ENCODE data around the gene TBX3. TPM values are rescaled to one million over a fixed set of nuclear protein-coding genes. Genes with fewer than 3 reads are reported as not detected.
A peak's percentile ranks its signal among the peaks of the same experiment; 100 is the strongest.

Gene TBX3
- total RNA-seq, 3 donors from 2014 or later, result 21.3 to 115 (median 78.3) TPM

DNA sequence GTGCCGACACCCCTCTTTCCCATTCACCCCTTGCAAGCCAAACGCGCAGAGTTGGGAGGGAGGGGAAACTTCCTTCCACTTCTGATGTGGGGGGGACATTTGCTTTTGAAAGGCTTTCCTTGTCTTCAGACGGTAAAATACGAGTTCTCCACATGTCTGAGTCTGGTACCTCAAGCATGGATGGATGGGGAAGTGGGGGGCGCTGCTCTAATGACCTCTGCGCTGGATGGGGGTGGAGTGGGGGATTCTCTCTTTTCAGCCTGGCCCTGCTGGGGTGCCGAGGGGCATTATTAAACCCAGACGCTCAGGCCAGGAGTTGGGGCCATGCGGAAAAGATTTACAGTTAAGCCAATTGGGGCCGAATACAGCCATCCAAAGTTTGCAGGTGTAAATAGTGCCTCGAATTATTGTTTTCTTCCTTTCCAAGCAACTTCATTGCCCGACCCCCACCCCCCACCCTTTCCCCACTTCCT, 9.1 kb upstream of the TBX3 start:
- no peak for DNase-seq (ENCODE audit: low spot score in 2 of 2)
- intact Hi-C loops (cut with DNase I; ENCODE audit: low total_unique reads), result no loop called here
- H3K27ac ChIP-seq, result peak overlapping the region; percentile 87 to 94
- H3K4me1 ChIP-seq, result no peaks in the 10 kb centered on the region
- H3K9me3 ChIP-seq, result no peaks in the 10 kb centered on the region
- no peaks in the 10 kb centered on the region for H3K36me3 ChIP-seq
- peak overlapping the region; percentile 33 to 80 (median 49) for H3K4me3 ChIP-seq
- TF ChIP-seq POLR2A (IDR thresholded peaks at IDR 0.05), result no peak
- no peak for TF ChIP-seq CTCF (IDR thresholded peaks at IDR 0.05)
- TF ChIP-seq POLR2AphosphoS5 (IDR thresholded peaks at IDR 0.05), result no peak
- H3K27me3 ChIP-seq, result peaks cover 0 to 9% of the 10 kb centered on the region in 2 donors

- DNase-seq (ENCODE audit: low spot score in 2 of 2), result no peak
- H3K9me3 ChIP-seq, result no peaks in the 10 kb centered on the region
- intact Hi-C loops (cut with DNase I; ENCODE audit: low total_unique reads), result no loop called here
- H3K36me3 ChIP-seq, result no peaks in the 10 kb centered on the region
- H3K4me1 ChIP-seq, result no peaks in the 10 kb centered on the region
- TF ChIP-seq CTCF (IDR thresholded peaks at IDR 0.05), result peak in 1 of 3 donors; percentile 13
- no peak for TF ChIP-seq POLR2A (IDR thresholded peaks at IDR 0.05)
- TF ChIP-seq POLR2AphosphoS5 (IDR thresholded peaks at IDR 0.05), result peak in 1 of 3 donors; percentile 20
- H3K27ac ChIP-seq, result peak overlapping the region; percentile 87 to 94
- peaks cover 0 to 6% of the 10 kb centered on the region in 2 donors for H3K27me3 ChIP-seq
- peak overlapping the region; percentile 33 to 80 (median 49) for H3K4me3 ChIP-seq
Observed at GRCh38 chr12:114692186-114693058, 8.4 kb upstream of the TBX3 start.

GRCh38 chr12:114691763-114692185, 7.8 kb upstream of the TBX3 start:
- no peak for TF ChIP-seq CTCF (IDR thresholded peaks at IDR 0.05)
- TF ChIP-seq POLR2A (IDR thresholded peaks at IDR 0.05), result no peak
- TF ChIP-seq POLR2AphosphoS5 (IDR thresholded peaks at IDR 0.05), result no peak
- no peaks in the 10 kb centered on the region for H3K36me3 ChIP-seq
- intact Hi-C loops (cut with DNase I; ENCODE audit: low total_unique reads), result no loop called here
- H3K4me1 ChIP-seq, result no peaks in the 10 kb centered on the region
- no peaks in the 10 kb centered on the region for H3K9me3 ChIP-seq
- H3K27ac ChIP-seq, result peak overlapping the region; percentile 87 to 94
- H3K4me3 ChIP-seq, result peak overlapping the region in 2 of 3 donors; percentile 49 to 80
- DNase-seq (ENCODE audit: low spot score in 2 of 2), result no peak
- peaks cover 0 to 11% of the 10 kb centered on the region in 2 donors for H3K27me3 ChIP-seq

DNA sequence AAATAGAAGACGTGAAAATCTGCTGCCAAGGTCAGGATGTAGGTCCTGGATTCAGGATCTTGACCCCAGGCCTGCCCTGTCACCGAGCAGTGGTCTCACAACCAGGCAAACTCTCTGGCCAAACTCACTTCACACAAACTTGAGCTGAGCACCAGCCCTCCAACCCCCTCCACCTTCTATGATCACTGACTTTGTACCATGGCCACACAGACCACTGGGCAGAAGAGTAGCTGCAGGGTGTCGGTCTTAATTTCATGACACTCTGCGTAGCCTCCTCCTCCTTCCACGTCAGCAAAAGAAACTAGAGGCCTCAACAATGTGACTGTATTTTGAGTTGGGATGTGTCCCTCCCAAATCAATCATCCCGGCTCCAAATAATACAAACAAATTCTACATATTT, 7.2 kb upstream of the TBX3 start:
- peak overlapping the region; percentile 87 to 94 for H3K27ac ChIP-seq
- H3K9me3 ChIP-seq, result no peaks in the 10 kb centered on the region
- peaks cover 0 to 12% of the 10 kb centered on the region in 2 donors for H3K27me3 ChIP-seq
- H3K4me1 ChIP-seq, result no peaks in the 10 kb centered on the region
- intact Hi-C loops (cut with DNase I; ENCODE audit: low total_unique reads), result no loop called here
- DNase-seq (ENCODE audit: low spot score in 2 of 2), result no peak
- TF ChIP-seq CTCF (IDR thresholded peaks at IDR 0.05) (no peak), POLR2AphosphoS5 (IDR thresholded peaks at IDR 0.05) (no peak), POLR2A (IDR thresholded peaks at IDR 0.05) (no peak)
- peak overlapping the region in 2 of 3 donors; percentile 49 to 80 for H3K4me3 ChIP-seq
- H3K36me3 ChIP-seq, result no peaks in the 10 kb centered on the region
